Fibroblast of pulmonary artery (primary cell): ENCODE measurements around the gene IPO13.

Experiments used
- DNase-seq: peaks from one replicate; pipeline ENCODE4 v3.0.0-alpha.2; 2010; ENCODE audit warnings: low read depth
- H3K4me3 ChIP-seq: replicated peaks from 2 replicates; pipeline ENCODE4 v1.5.1; 2011; ENCODE audit warnings: low read depth, mild to moderate bottlenecking, control low read depth, low read length, moderate library complexity
- CTCF ChIP-seq: IDR thresholded peaks from 2 replicates; pipeline ENCODE4 v1.5.1; 2011; ENCODE audit warnings: mild to moderate bottlenecking, control low read depth, low read length, inconsistent platforms; ENCODE audit errors: missing control alignments

Gene IPO13

GRCh38 chr1:43960798-43961197 is 14.0 kb downstream of the IPO13 start:
- DNase-seq, result no peak
- no peak overlapping the region for H3K4me3 ChIP-seq
- no peak for TF ChIP-seq CTCF

- TF ChIP-seq CTCF, result no peak
- no peak for DNase-seq
- H3K4me3 ChIP-seq, result no peak overlapping the region
These were observed 14.9 kb downstream of the IPO13 start for GRCh38 chr1:43961692-43962091.

- TF ChIP-seq CTCF, result no peak
- DNase-seq, result no peak
- no peak overlapping the region for H3K4me3 ChIP-seq
These were observed 15.6 kb downstream of the IPO13 start for GRCh38 chr1:43962324-43962723.

GRCh38 chr1:43963006-43963405 is 16.3 kb downstream of the IPO13 start:
- TF ChIP-seq CTCF, result no peak
- H3K4me3 ChIP-seq, result no peak overlapping the region
- DNase-seq, result no peak

GRCh38 chr1:43963890-43964289 is 17.1 kb downstream of the IPO13 start:
- DNase-seq, result no peak
- no peak for TF ChIP-seq CTCF

GRCh38 chr1:43965316-43965715 is 18.6 kb downstream of the IPO13 start:
- DNase-seq, result no peak
- TF ChIP-seq CTCF, result no peak
- no peak overlapping the region for H3K4me3 ChIP-seq

More at GRCh38 chr1:43963890-43964289, 17.1 kb downstream of the IPO13 start:
- H3K4me3 ChIP-seq, result no peak overlapping the region

- TF ChIP-seq CTCF, result no peak
- H3K4me3 ChIP-seq, result no peak overlapping the region
- DNase-seq, result peak; percentile 55
These were observed 21.7 kb downstream of the IPO13 start for GRCh38 chr1:43968348-43968948.
